Measurements from ENCODE around the gene ITIH2.
"Not testable (repeated sequence)": the region's sequence is repeated elsewhere in the genome, so short reads cannot be mapped to it uniquely, and the experiment has no call there.

ITIH2 gene

GRCh38 chr10:7703140-7703539 lies at the start of gene ITIH2:
TSS of gene ITIH2 (plus strand) at chr10:7703316. CDS start at chr10:7703435, 119 bp downstream.
- TF ChIP-seq, protein P1, sequence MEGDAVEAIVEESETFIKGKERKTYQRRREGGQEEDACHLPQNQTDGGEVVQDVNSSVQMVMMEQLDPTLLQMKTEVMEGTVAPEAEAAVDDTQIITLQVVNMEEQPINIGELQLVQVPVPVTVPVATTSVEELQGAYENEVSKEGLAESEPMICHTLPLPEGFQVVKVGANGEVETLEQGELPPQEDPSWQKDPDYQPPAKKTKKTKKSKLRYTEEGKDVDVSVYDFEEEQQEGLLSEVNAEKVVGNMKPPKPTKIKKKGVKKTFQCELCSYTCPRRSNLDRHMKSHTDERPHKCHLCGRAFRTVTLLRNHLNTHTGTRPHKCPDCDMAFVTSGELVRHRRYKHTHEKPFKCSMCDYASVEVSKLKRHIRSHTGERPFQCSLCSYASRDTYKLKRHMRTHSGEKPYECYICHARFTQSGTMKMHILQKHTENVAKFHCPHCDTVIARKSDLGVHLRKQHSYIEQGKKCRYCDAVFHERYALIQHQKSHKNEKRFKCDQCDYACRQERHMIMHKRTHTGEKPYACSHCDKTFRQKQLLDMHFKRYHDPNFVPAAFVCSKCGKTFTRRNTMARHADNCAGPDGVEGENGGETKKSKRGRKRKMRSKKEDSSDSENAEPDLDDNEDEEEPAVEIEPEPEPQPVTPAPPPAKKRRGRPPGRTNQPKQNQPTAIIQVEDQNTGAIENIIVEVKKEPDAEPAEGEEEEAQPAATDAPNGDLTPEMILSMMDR (IDR thresholded peaks at IDR 0.05; ENCODE audit: extremely low read depth, missing control alignments): no peak
- DNase-seq (ENCODE audit: low spot score): no peak

GRCh38 chr10:7657079-7657478 lies 46.0 kb upstream of the ITIH2 start:
- not testable (repeated sequence) for DNase-seq (ENCODE audit: low spot score)

- TF ChIP-seq, protein P1 (IDR thresholded peaks at IDR 0.05; ENCODE audit: extremely low read depth, missing control alignments): no peak
- DNase-seq (ENCODE audit: low spot score): no peak
Observed at GRCh38 chr10:7657552-7657951, 45.6 kb upstream of the ITIH2 start.

DNA sequence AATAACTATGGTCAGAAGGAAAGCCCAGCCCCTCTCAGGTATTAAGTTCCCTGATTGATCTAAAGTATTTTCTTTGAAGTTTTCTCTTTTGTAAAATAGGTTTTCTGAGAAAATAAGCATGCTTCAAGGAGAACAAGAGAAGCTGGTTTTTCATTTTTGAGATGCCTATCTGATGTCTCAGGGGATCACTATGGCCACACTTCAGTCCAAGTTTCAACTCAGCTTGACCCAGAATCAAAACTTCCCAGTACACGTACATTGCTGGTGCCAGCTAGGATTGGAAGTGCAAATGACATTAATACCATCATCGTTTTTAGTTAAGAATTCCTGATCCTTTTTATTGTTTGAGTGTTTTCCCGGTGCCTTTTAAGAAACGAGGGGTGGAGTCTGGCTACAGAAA lies 43.6 kb upstream of the ITIH2 start:
- no peak for DNase-seq (ENCODE audit: low spot score)
- TF ChIP-seq, protein P1 (IDR thresholded peaks at IDR 0.05; ENCODE audit: extremely low read depth, missing control alignments): no peak

- TF ChIP-seq, protein P1 (IDR thresholded peaks at IDR 0.05; ENCODE audit: extremely low read depth, missing control alignments): no peak
Observed at GRCh38 chr10:7662522-7662921, 40.6 kb upstream of the ITIH2 start.

GRCh38 chr10:7664707-7665106 lies 38.4 kb upstream of the ITIH2 start:
- TF ChIP-seq, protein P1 (IDR thresholded peaks at IDR 0.05; ENCODE audit: extremely low read depth, missing control alignments): no peak
- DNase-seq (ENCODE audit: low spot score): no peak

More at GRCh38 chr10:7662522-7662921, 40.6 kb upstream of the ITIH2 start:
- no peak for DNase-seq (ENCODE audit: low spot score)

GRCh38 chr10:7665767-7666166 lies 37.3 kb upstream of the ITIH2 start:
- TF ChIP-seq, protein P1 (IDR thresholded peaks at IDR 0.05; ENCODE audit: extremely low read depth, missing control alignments): no peak
- DNase-seq (ENCODE audit: low spot score): no peak

GRCh38 chr10:7666253-7667023 lies 36.7 kb upstream of the ITIH2 start, which contains the start of gene ITIH5:
TSS of gene ITIH5 (minus strand) at chr10:7666966. CDS start at chr10:7666892, 74 bp downstream.
- DNase-seq (ENCODE audit: low spot score): peak; percentile 36
- TF ChIP-seq, protein P1 (IDR thresholded peaks at IDR 0.05; ENCODE audit: extremely low read depth, missing control alignments): no peak

Data from GM20000 (cell line).